Peyer's patch (tissue), 4 donors: ENCODE measurements around the gene CRTC1. TPM values are rescaled to one million over a fixed set of nuclear protein-coding genes. Genes with fewer than 3 reads are reported as not detected.
"Not testable (repeated sequence)": the region's sequence is repeated elsewhere in the genome, so short reads cannot be mapped to it uniquely, and the experiment has no call there.

Source experiments
- DNase-seq, 3 donors: peaks; one replicate each; pipeline ENCODE4 v3.0.0-alpha.2; 2017 to 2019
- H3K27ac ChIP-seq, 4 donors: fragments of 200-600 bp; sonication (generic); one replicate each; pipeline ENCODE4 v1.5.1; 2016 to 2019
- H3K27me3 ChIP-seq, 2 donors: fragments of 200-600 bp; sonication (generic); one replicate each; pipeline ENCODE4 v1.5.1; 2019
- H3K36me3 ChIP-seq, 3 donors: fragments of 200-600 bp; sonication (generic); one replicate each; pipeline ENCODE4 v1.5.1; 2016 to 2019
- H3K4me1 ChIP-seq, 4 donors: fragments of 200-600 bp; sonication (generic); one replicate each; pipeline ENCODE4 v1.5.1; 2016 to 2019
- H3K4me3 ChIP-seq, 4 donors: fragments of 200-600 bp; sonication (generic); 1 replicate in 3 of 4; 2 replicates in 1 of 4; pipeline ENCODE4 v1.5.1; 2016 to 2019; ENCODE audit warnings: mild to moderate bottlenecking in 1 of 4
- H3K9me3 ChIP-seq, 4 donors: fragments of 200-600 bp; sonication (generic); one replicate each; pipeline ENCODE4 v1.5.1; 2016 to 2019; ENCODE audit warnings: mild to moderate bottlenecking in 1 of 4
- POLR2A ChIP-seq, 2 donors: fragments of 450-650 bp; IDR thresholded peaks; one replicate each; pipeline ENCODE4 v1.5.1; 2017; ENCODE audit warnings: antibody characterized with exemption in 2 of 2, mild to moderate bottlenecking in 2 of 2, moderate library complexity in 2 of 2
- total RNA-seq, 4 donors: library from RNA; depleted of rRNA; stranded (reverse); fragments of >200 nt; gene quantifications; one replicate each; pipeline ENCODE4 v1.1.0, GENCODE V29; 2016
- TF ChIP-seq, protein P1 (sequence below), 6 experiments: fragments of 450-650 bp in 4 of 6; fragments of 200-600 bp in 2 of 6; sonication (generic) in 1 of 6; IDR thresholded peaks; one replicate each; pipeline ENCODE4 v1.5.1; 2017 to 2019; ENCODE audit warnings: antibody characterized with exemption in 6 of 6, mild to moderate bottlenecking in 3 of 6, moderate library complexity in 1 of 6

CRTC1 gene
- total RNA-seq, 4 donors from 2014 or later: 5.1 to 21.5 (median 9.4) TPM

DNA sequence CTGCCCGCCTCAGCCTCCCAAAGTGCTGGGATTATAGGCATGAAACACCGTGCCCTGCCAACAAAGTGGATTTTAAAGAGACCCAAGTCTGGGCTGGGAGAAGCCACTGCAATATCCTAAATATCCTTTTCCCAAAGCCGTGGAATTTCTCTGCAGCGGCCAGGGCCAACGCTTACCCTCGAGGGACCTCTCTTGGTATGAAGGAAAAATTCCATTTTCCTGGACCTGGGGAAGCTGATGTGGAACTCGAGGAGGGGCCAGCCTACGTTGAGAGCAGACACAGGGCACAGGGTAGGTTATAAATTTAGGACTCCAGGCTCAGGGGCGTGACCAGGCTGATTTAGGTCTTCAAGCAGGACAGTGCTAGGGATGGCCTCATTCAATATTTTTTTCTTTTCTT is 130.6 kb downstream of the CRTC1 start:
- Histone ChIP-seq H3K27me3 (no peaks in the 10 kb centered on the region), H3K36me3 (no peaks in the 10 kb centered on the region), H3K9me3 (no peaks in the 10 kb centered on the region), H3K27ac (no peak overlapping the region), H3K4me3 (no peak overlapping the region), H3K4me1 (no peaks in the 10 kb centered on the region)
- DNase-seq: no peak
- TF ChIP-seq, protein P1, sequence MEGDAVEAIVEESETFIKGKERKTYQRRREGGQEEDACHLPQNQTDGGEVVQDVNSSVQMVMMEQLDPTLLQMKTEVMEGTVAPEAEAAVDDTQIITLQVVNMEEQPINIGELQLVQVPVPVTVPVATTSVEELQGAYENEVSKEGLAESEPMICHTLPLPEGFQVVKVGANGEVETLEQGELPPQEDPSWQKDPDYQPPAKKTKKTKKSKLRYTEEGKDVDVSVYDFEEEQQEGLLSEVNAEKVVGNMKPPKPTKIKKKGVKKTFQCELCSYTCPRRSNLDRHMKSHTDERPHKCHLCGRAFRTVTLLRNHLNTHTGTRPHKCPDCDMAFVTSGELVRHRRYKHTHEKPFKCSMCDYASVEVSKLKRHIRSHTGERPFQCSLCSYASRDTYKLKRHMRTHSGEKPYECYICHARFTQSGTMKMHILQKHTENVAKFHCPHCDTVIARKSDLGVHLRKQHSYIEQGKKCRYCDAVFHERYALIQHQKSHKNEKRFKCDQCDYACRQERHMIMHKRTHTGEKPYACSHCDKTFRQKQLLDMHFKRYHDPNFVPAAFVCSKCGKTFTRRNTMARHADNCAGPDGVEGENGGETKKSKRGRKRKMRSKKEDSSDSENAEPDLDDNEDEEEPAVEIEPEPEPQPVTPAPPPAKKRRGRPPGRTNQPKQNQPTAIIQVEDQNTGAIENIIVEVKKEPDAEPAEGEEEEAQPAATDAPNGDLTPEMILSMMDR (IDR thresholded peaks at IDR 0.05): no peak

DNA sequence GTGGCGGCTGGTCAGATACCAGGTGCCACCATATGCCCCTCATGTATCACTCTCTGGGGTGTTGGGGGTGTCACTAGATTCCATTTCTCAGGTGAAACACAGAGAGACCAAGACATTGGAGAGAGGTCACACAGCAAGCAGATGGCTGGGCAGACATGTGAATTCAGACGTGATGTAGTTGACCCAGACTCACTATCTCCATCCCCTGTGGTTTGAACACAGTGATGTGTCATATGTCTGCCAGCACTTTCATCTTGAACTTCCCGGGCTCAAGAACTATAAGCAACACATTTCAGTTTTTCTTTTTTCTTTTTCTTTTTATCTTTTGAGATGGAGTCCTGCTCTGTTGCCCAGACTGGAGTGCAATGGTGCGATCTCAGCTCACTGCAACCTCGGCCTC is 132.2 kb downstream of the CRTC1 start:
- no peak for DNase-seq
- H3K9me3 ChIP-seq: no peaks in the 10 kb centered on the region
- no peak for TF ChIP-seq POLR2A (IDR thresholded peaks at IDR 0.05)
- TF ChIP-seq, protein P1 (IDR thresholded peaks at IDR 0.05): no peak

DNA sequence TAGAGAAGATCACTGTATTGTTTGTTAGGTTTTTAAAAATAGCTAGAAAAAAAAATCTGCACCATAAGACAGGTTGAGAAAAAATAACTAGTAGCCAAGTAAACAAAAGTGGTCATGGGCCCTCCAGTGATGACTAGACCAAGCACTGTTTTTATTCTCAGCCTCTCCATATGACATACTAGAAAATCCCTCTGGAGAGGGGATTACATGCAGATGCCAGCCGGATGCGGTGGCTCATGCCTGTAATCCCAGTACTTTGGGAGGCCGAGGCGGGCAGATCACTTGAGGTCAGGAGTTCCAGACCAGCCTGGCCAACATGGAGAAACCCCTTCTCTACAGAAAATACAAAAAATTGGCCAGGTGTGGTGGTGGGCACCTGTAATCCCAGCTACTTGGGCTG is 133.2 kb downstream of the CRTC1 start:
- H3K27ac ChIP-seq, H3K4me3 ChIP-seq, H3K36me3 ChIP-seq, H3K4me1 ChIP-seq, DNase-seq, H3K9me3 ChIP-seq, H3K27me3 ChIP-seq: not testable (repeated sequence)

More for the DNA sequence above, 132.2 kb downstream of the CRTC1 start:
- no peaks in the 10 kb centered on the region for H3K27me3 ChIP-seq
- H3K4me3 ChIP-seq: no peak overlapping the region
- H3K4me1 ChIP-seq: no peaks in the 10 kb centered on the region
- H3K27ac ChIP-seq: no peak overlapping the region
- no peaks in the 10 kb centered on the region for H3K36me3 ChIP-seq

DNA sequence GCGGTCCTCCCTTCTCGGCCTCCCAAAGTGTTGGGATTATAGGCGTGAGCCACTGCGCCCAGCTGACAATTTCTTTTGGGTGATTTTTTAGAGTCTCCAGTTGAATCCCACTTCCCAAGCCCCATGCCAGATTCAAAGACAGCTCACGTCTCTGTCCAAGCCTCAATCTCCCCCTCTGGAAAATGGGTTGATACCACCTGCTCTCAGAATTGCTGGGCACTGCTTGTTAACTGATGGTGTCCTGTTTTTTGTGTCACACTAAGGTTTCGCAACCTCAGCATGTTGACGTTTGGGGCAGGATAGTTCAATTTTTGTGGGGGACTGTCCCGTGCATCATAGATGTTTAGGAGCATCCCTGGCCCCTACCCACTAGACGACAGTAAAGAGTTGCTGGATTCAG is 134.1 kb downstream of the CRTC1 start:
- Histone ChIP-seq H3K4me1 (no peaks in the 10 kb centered on the region), H3K27ac (no peak overlapping the region), H3K36me3 (no peaks in the 10 kb centered on the region), H3K9me3 (no peaks in the 10 kb centered on the region), H3K4me3 (no peak overlapping the region), H3K27me3 (no peaks in the 10 kb centered on the region)
- DNase-seq: no peak
- TF ChIP-seq, protein P1 (IDR thresholded peaks at IDR 0.05): no peak
- no peak for TF ChIP-seq POLR2A (IDR thresholded peaks at IDR 0.05)

DNA sequence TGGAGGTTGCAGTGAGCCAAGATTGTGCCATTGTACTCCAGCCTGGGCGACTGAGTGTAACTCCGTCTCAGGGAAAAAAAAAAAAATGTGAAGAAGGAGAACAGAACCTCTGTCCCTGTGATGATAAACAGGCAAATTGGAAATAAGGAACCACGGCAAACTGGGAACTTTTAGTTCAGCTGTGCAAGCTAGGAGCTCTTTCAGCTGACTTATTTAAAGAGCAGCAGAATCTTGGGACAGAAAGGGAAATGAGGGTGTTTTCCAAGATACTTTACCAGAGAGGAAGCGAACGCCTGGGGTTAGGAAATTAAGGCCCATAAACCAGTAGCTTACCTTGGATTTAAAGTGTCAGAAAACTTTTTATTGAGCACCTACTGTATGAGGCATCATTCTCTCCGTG is 145.3 kb downstream of the CRTC1 start:
- no peak overlapping the region for H3K4me3 ChIP-seq
- TF ChIP-seq, protein P1 (IDR thresholded peaks at IDR 0.05): no peak
- TF ChIP-seq POLR2A (IDR thresholded peaks at IDR 0.05): no peak
- peaks cover 0 to 7% (median 0%) of the 10 kb centered on the region in 4 donors for H3K9me3 ChIP-seq
- no peaks in the 10 kb centered on the region for H3K36me3 ChIP-seq
- H3K27me3 ChIP-seq: no peaks in the 10 kb centered on the region
- no peak overlapping the region for H3K27ac ChIP-seq
- H3K4me1 ChIP-seq: peaks cover 0 to 9% (median 2%) of the 10 kb centered on the region in 4 donors
- DNase-seq: no peak

DNA sequence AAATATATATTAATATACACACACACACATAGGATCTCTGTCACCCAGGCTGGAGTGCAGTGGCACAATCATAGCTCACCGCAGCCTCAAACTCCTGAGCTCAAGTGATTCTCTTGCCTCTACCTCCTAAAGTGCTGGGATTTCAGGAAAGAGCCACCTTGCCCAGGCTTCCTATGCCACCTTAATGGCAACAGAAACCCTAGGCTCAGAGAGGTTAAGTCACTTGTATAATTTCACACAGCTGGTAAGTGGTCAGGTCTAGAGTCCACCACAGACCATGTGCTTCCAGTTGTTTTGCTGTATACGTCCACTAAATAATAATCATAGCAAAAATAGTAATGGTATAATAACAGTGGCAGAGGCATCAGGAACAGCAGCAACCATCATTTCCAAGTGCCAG is 147.0 kb downstream of the CRTC1 start:
- H3K27me3 ChIP-seq: no peaks in the 10 kb centered on the region
- peaks cover 0 to 7% (median 0%) of the 10 kb centered on the region in 4 donors for H3K9me3 ChIP-seq
- peaks cover 0 to 26% (median 5%) of the 10 kb centered on the region in 4 donors for H3K4me1 ChIP-seq
- H3K36me3 ChIP-seq: peaks cover 0 to 4% (median 0%) of the 10 kb centered on the region in 3 donors
- no peak for DNase-seq
- H3K4me3 ChIP-seq: no peak overlapping the region
- TF ChIP-seq, protein P1 (IDR thresholded peaks at IDR 0.05): no peak
- TF ChIP-seq POLR2A (IDR thresholded peaks at IDR 0.05): no peak
- no peak overlapping the region for H3K27ac ChIP-seq
